ENCODE data around the gene DGKG.

The DGKG gene

GRCh38 chr3:186380622-186381380 lies 18.8 kb upstream of the DGKG start:
- H3K36me3 Mint-ChIP-seq, result peaks cover 2% of the 10 kb centered on the region
- peaks cover 13% of the 10 kb centered on the region for H3K27me3 Mint-ChIP-seq
- H3K4me3 Mint-ChIP-seq, result no peak overlapping the region
- H3K4me1 Mint-ChIP-seq, result no peaks in the 10 kb centered on the region
- H3K27ac Mint-ChIP-seq, result no peak overlapping the region
- peaks cover 9% of the 10 kb centered on the region for H3K9me3 Mint-ChIP-seq

- H3K4me3 Mint-ChIP-seq, result no peak overlapping the region
- H3K27ac Mint-ChIP-seq, result no peak overlapping the region
- peaks cover 2% of the 10 kb centered on the region for H3K36me3 Mint-ChIP-seq
- H3K27me3 Mint-ChIP-seq, result peaks cover 25% of the 10 kb centered on the region
- no peaks in the 10 kb centered on the region for H3K4me1 Mint-ChIP-seq
- H3K9me3 Mint-ChIP-seq, result peaks cover 9% of the 10 kb centered on the region
Measured at GRCh38 chr3:186375443-186375842, 13.4 kb upstream of the DGKG start.

GRCh38 chr3:186374376-186374775 lies 12.3 kb upstream of the DGKG start:
- H3K27ac Mint-ChIP-seq, result no peak overlapping the region
- H3K27me3 Mint-ChIP-seq, result peaks cover 25% of the 10 kb centered on the region
- peaks cover 9% of the 10 kb centered on the region for H3K9me3 Mint-ChIP-seq
- H3K4me3 Mint-ChIP-seq, result no peak overlapping the region
- peaks cover 2% of the 10 kb centered on the region for H3K36me3 Mint-ChIP-seq
- H3K4me1 Mint-ChIP-seq, result no peaks in the 10 kb centered on the region

- Mint-ChIP-seq H3K27me3 (peaks cover 8% of the 10 kb centered on the region), H3K9me3 (no peaks in the 10 kb centered on the region), H3K36me3 (no peaks in the 10 kb centered on the region), H3K4me1 (no peaks in the 10 kb centered on the region), H3K27ac (no peak overlapping the region), H3K4me3 (no peak overlapping the region)
Measured at GRCh38 chr3:186369217-186369616, 7.2 kb upstream of the DGKG start.

GRCh38 chr3:186368717-186369116 lies 6.7 kb upstream of the DGKG start:
- no peaks in the 10 kb centered on the region for H3K4me1 Mint-ChIP-seq
- no peaks in the 10 kb centered on the region for H3K9me3 Mint-ChIP-seq
- H3K27me3 Mint-ChIP-seq, result peaks cover 12% of the 10 kb centered on the region
- H3K36me3 Mint-ChIP-seq, result no peaks in the 10 kb centered on the region
- no peak overlapping the region for H3K27ac Mint-ChIP-seq
- H3K4me3 Mint-ChIP-seq, result no peak overlapping the region

GRCh38 chr3:186368176-186368575 lies 6.1 kb upstream of the DGKG start:
- Mint-ChIP-seq H3K4me1 (no peaks in the 10 kb centered on the region), H3K4me3 (no peak overlapping the region), H3K27me3 (peaks cover 17% of the 10 kb centered on the region), H3K36me3 (no peaks in the 10 kb centered on the region), H3K27ac (no peak overlapping the region), H3K9me3 (no peaks in the 10 kb centered on the region)

- Mint-ChIP-seq H3K36me3 (no peaks in the 10 kb centered on the region), H3K27ac (no peak overlapping the region), H3K4me1 (no peaks in the 10 kb centered on the region), H3K4me3 (no peak overlapping the region), H3K27me3 (peaks cover 18% of the 10 kb centered on the region), H3K9me3 (no peaks in the 10 kb centered on the region)
Measured at GRCh38 chr3:186367631-186368030, 5.6 kb upstream of the DGKG start.

- H3K36me3 Mint-ChIP-seq, result no peaks in the 10 kb centered on the region
Measured at GRCh38 chr3:186366206-186366605, 4.2 kb upstream of the DGKG start.

GRCh38 chr3:186365202-186365974 lies 3.4 kb upstream of the DGKG start:
- peaks cover 3% of the 10 kb centered on the region for H3K4me1 Mint-ChIP-seq
- no peaks in the 10 kb centered on the region for H3K9me3 Mint-ChIP-seq
- no peaks in the 10 kb centered on the region for H3K36me3 Mint-ChIP-seq
- H3K4me3 Mint-ChIP-seq, result no peak overlapping the region
- no peak overlapping the region for H3K27ac Mint-ChIP-seq
- peaks cover 30% of the 10 kb centered on the region for H3K27me3 Mint-ChIP-seq

More at GRCh38 chr3:186366206-186366605, 4.2 kb upstream of the DGKG start:
- Mint-ChIP-seq H3K27ac (no peak overlapping the region), H3K9me3 (no peaks in the 10 kb centered on the region), H3K27me3 (peaks cover 23% of the 10 kb centered on the region), H3K4me1 (peaks cover 2% of the 10 kb centered on the region), H3K4me3 (no peak overlapping the region)

- Mint-ChIP-seq H3K4me3 (no peak overlapping the region), H3K36me3 (no peaks in the 10 kb centered on the region), H3K4me1 (peaks cover 3% of the 10 kb centered on the region), H3K9me3 (no peaks in the 10 kb centered on the region), H3K27me3 (peaks cover 35% of the 10 kb centered on the region), H3K27ac (no peak overlapping the region)
Measured at GRCh38 chr3:186362988-186363387, 954 bp upstream of the DGKG start.

GRCh38 chr3:186362537-186362842 lies 456 bp upstream of the DGKG start:
- Mint-ChIP-seq H3K27me3 (peaks cover 38% of the 10 kb centered on the region), H3K9me3 (no peaks in the 10 kb centered on the region), H3K27ac (no peak overlapping the region), H3K36me3 (no peaks in the 10 kb centered on the region), H3K4me1 (peaks cover 3% of the 10 kb centered on the region), H3K4me3 (peak overlapping the region; percentile 28)

- H3K9me3 Mint-ChIP-seq, result no peaks in the 10 kb centered on the region
- no peak overlapping the region for H3K27ac Mint-ChIP-seq
- peaks cover 35% of the 10 kb centered on the region for H3K27me3 Mint-ChIP-seq
- no peaks in the 10 kb centered on the region for H3K36me3 Mint-ChIP-seq
- H3K4me1 Mint-ChIP-seq, result peaks cover 3% of the 10 kb centered on the region
- no peak overlapping the region for H3K4me3 Mint-ChIP-seq
Measured at GRCh38 chr3:186361246-186361761, 730 bp downstream of the DGKG start.

- H3K4me1 Mint-ChIP-seq, result peaks cover 3% of the 10 kb centered on the region
- H3K27me3 Mint-ChIP-seq, result peaks cover 38% of the 10 kb centered on the region
- no peaks in the 10 kb centered on the region for H3K36me3 Mint-ChIP-seq
- H3K27ac Mint-ChIP-seq, result no peak overlapping the region
- no peaks in the 10 kb centered on the region for H3K9me3 Mint-ChIP-seq
- no peak overlapping the region for H3K4me3 Mint-ChIP-seq
Measured at GRCh38 chr3:186360779-186361178, 1.3 kb downstream of the DGKG start.

- H3K4me1 Mint-ChIP-seq, result peaks cover 3% of the 10 kb centered on the region
- no peak overlapping the region for H3K27ac Mint-ChIP-seq
Measured at GRCh38 chr3:186359078-186359477, 3.0 kb downstream of the DGKG start.

GRCh38 chr3:186356152-186356551 lies 5.9 kb downstream of the DGKG start:
- Mint-ChIP-seq H3K9me3 (no peaks in the 10 kb centered on the region), H3K36me3 (no peaks in the 10 kb centered on the region), H3K27me3 (peaks cover 18% of the 10 kb centered on the region), H3K4me3 (no peak overlapping the region), H3K4me1 (peaks cover under 1% of the 10 kb centered on the region), H3K27ac (no peak overlapping the region)

More at GRCh38 chr3:186359078-186359477, 3.0 kb downstream of the DGKG start:
- Mint-ChIP-seq H3K9me3 (no peaks in the 10 kb centered on the region), H3K36me3 (no peaks in the 10 kb centered on the region), H3K4me3 (no peak overlapping the region), H3K27me3 (peaks cover 34% of the 10 kb centered on the region)

GRCh38 chr3:186354100-186354499 lies 7.9 kb downstream of the DGKG start:
- Mint-ChIP-seq H3K36me3 (no peaks in the 10 kb centered on the region), H3K27ac (no peak overlapping the region), H3K4me3 (no peak overlapping the region), H3K4me1 (no peaks in the 10 kb centered on the region), H3K9me3 (no peaks in the 10 kb centered on the region), H3K27me3 (peaks cover 8% of the 10 kb centered on the region)

All from activated naive CD4-positive, alpha-beta T cell treated with anti-CD3 and anti-CD28 coated beads, Interleukin-2, amount 50 U/mL, for 24 hours (primary cell).